Prostate gland (tissue), 2 donors: ENCODE measurements around the gene WTAP. TPM values are rescaled to one million over a fixed set of nuclear protein-coding genes. Genes with fewer than 3 reads are reported as not detected.
"Not testable (repeated sequence)": the region's sequence is repeated elsewhere in the genome, so short reads cannot be mapped to it uniquely, and the experiment has no call there.

Experiments
- DNase-seq: peaks from one replicate; pipeline ENCODE4 v3.0.0-alpha.2; 2019; ENCODE audit warnings: low spot score
- H3K27ac ChIP-seq, 2 donors: fragments of 200-600 bp; sonication (generic); 2 replicates each; pipeline ENCODE4 v1.5.1; 2017 to 2019
- H3K27me3 ChIP-seq: fragments of 200-600 bp; sonication (generic); replicated peaks from 2 replicates; pipeline ENCODE4 v1.5.1; 2019; ENCODE audit not compliant: insufficient read depth
- H3K36me3 ChIP-seq, 2 donors: fragments of 200-600 bp; sonication (generic); 1 replicate in 1 of 2; 2 replicates in 1 of 2; pipeline versions ENCODE4 v1.5.1 to v1.8.1; 2017 to 2019
- H3K4me1 ChIP-seq: fragments of 200-600 bp; sonication (generic); replicated peaks from 2 replicates; pipeline ENCODE4 v1.5.1; 2019
- H3K4me3 ChIP-seq, 2 donors: fragments of 200-600 bp; sonication (generic); 2 replicates each; pipeline ENCODE4 v1.5.1; 2017 to 2019
- H3K9me3 ChIP-seq: fragments of 200-600 bp; sonication (generic); 2 replicates; pipeline ENCODE4 v1.5.1; 2017
- POLR2A ChIP-seq: fragments of 450-650 bp; IDR thresholded peaks from one replicate; pipeline ENCODE4 v1.6.1; 2016; ENCODE audit warnings: antibody characterized with exemption, mild to moderate bottlenecking
- POLR2AphosphoS5 ChIP-seq: sonication (generic); formaldehyde crosslinking; IDR thresholded peaks from one replicate; pipeline ENCODE4 v1.6.1; 2017; ENCODE audit warnings: antibody characterized with exemption
- WGBS: methylation state at CpG from one replicate; pipeline ENCODE4 v1.1.5; 2018; 5-methylcytosine and 5-hydroxymethylcytosine counted together
- intact Hi-C: fragments of 100-400 bp; cut with DNase I; formaldehyde crosslinking; loops from one replicate; pipeline ENCODE4 v1.14.2; 2022
- total RNA-seq, 2 donors: library from RNA; depleted of rRNA; stranded (reverse); fragments of >200 nt; gene quantifications; one replicate each; pipeline ENCODE4 v1.1.0, GENCODE V29; 2016
- TF ChIP-seq, protein P1 (sequence below), 4 experiments: fragments of 200-600 bp in 2 of 4; fragments of 450-650 bp in 2 of 4; sonication (generic) in 2 of 4; IDR thresholded peaks; 1 replicate in 3 of 4; 2 replicates in 1 of 4; pipeline ENCODE4 v1.5.1; 2016 to 2019; ENCODE audit warnings: antibody characterized with exemption in 4 of 4, mild to moderate bottlenecking in 2 of 4, moderate library complexity in 2 of 4

WTAP gene
- total RNA-seq, 2 donors from 2014 or later = 84.1 to 99.3 TPM

DNA sequence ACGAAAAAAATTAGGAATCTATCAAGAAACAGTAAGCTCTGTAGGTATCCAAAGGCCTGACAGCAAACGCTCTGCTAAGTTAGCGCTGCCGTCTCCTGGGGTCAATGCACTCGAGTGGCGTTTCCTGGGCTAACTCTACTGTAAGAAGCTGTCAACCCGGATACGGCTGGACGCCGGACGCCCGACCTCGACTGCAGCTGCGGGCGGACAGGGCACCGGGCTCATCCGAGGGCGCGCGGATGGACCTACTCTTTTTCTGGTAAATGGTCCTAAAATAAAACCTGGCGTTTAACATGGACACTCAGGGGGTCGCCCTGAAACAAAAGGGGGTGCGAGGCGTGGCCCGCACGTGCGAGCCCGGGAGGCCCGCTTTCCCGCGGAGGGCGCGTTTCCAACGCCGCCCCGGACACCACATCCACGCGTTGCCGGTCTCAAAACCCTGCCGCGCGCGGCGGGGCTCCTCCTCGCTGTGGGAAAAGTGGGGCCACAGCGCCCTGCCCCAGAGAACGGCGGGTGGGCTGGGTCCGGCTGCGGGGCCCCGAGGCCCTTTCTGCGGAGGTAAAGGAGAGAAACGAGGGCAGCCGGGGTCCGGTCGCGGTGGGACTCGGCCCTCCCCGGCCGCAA is 61.6 kb downstream of the WTAP start:
- no peak for TF ChIP-seq POLR2AphosphoS5
- Histone ChIP-seq H3K9me3 (no peaks in the 10 kb centered on the region), H3K4me1 (peaks cover 6% of the 10 kb centered on the region), H3K27ac (peak overlapping the region; percentile 99), H3K36me3 (peaks cover 0 to 4% of the 10 kb centered on the region in 2 donors), H3K4me3 (peak overlapping the region; percentile 92 to 97), H3K27me3 (no peaks in the 10 kb centered on the region)
- intact Hi-C loops = no loop called here
- WGBS = under 1% methylated on average over 26 of the region's 60 CpGs
- peak; percentile 37 for DNase-seq

DNA sequence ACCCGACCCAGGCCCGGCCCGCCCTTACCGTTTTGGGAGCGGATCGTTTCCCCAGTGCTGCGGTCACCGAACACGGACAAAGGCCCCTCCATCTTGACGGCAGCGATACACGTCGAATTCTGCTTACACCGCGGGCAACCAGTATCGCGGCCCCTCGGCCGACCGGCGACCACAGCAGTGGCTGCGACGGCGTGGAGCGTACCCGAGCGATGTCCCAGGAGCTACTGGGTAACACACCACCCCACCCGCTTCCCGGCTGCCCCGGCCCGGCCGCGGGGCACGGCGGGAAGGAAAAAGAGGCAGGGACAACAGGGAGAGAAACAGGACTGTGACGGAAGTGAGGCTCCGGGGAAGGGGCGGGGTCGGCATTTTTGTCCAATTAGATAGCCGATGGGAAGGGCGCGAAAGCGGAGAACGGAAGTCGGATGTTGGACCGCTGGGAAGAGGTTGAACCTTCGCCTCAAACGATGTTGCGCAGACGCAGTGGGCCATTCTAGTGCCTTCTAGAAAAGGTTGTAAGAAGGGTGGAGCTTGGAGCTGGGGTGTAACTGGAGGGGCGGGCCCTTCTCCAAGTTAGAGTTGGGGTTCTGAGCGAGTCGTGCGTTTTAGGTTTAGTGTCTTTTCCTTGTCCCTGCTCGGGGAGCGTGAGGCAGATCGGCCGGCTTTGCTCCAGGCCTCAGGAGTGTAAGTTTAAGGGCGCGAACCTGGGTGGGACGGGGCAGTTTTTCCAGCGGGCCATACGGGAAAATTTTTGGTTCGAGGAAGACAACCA is 62.3 kb downstream of the WTAP start, which contains the start of gene TCP1:
Gene TCP1, minus strand, starts transcription at position 226 of the 772 bp plus-strand sequence. Its CDS starts 134 bp downstream, at position 92.
- Histone ChIP-seq H3K36me3 (peaks cover 0 to 9% of the 10 kb centered on the region in 2 donors), H3K27ac (peak within 1 kb of the TSS; percentile 99), H3K4me1 (peaks cover 6% of the 10 kb centered on the region), H3K9me3 (no peaks in the 10 kb centered on the region), H3K4me3 (peak within 1 kb of the TSS; percentile 92 to 97), H3K27me3 (no peaks in the 10 kb centered on the region)
- WGBS = under 1% methylated on average over 64 of the region's 64 CpGs
- peak; percentile 100 for DNase-seq
- intact Hi-C loops = loop anchor here (1.0 to 2.0 kb wide), 3 partner anchors 28 to 97 kb away; partner anchors contain the start of genes SOD2 and WTAP
- TF ChIP-seq, protein P1, sequence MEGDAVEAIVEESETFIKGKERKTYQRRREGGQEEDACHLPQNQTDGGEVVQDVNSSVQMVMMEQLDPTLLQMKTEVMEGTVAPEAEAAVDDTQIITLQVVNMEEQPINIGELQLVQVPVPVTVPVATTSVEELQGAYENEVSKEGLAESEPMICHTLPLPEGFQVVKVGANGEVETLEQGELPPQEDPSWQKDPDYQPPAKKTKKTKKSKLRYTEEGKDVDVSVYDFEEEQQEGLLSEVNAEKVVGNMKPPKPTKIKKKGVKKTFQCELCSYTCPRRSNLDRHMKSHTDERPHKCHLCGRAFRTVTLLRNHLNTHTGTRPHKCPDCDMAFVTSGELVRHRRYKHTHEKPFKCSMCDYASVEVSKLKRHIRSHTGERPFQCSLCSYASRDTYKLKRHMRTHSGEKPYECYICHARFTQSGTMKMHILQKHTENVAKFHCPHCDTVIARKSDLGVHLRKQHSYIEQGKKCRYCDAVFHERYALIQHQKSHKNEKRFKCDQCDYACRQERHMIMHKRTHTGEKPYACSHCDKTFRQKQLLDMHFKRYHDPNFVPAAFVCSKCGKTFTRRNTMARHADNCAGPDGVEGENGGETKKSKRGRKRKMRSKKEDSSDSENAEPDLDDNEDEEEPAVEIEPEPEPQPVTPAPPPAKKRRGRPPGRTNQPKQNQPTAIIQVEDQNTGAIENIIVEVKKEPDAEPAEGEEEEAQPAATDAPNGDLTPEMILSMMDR (IDR thresholded peaks at IDR 0.05) = peak in 1 of 4 experiments; percentile 6
- peak; percentile 98 for TF ChIP-seq POLR2A
- TF ChIP-seq POLR2AphosphoS5 = peak; percentile 100

DNA sequence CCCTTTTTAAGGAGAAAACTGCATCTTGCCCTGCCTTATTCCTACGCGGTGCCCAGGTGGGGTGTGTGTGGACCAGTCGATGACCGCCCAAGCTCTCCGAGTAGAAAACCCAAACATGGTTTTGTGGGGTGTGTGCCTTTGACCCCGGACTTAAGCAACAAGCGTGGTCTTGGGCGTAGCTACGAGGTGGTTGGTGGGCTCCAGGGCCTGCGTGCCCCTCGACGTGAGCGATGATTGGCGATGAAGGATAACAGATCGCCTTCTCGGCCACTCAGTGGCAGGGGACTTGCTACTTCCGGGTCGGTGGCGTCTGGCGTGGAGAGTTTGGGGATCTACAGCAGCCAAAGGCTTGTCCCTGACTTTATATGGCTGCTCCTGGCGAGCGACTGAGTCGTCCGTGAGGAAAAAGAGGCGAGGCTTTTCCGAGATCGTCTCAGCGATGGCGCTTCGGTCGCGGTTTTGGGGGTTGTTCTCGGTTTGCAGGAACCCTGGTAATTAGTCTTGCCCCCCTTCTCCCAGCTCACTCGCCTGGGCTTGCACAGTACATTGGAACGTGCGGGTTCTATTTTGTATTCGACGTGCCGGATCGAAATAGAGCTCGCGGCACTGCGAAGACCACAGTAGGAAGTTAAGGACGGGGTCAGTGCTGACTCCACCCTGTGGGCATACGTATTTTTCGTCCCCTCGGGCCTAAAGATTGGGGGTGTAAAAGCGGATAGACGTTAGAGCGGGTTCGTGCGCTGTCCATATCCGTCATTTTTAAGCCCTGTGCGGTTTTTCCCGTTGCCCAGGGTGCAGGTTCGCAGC is 63.0 kb downstream of the WTAP start, which contains the start of gene MRPL18:
Gene MRPL18, plus strand, starts transcription at position 319 of the 807 bp plus-strand sequence. Its CDS starts 121 bp downstream, at position 440.
- TF ChIP-seq POLR2AphosphoS5 (peak; percentile 88), POLR2A (peak; percentile 77)
- TF ChIP-seq, protein P1 (IDR thresholded peaks at IDR 0.05) = peak in 1 of 4 experiments; percentile 12
- peak within 1 kb of the TSS; percentile 92 to 97 for H3K4me3 ChIP-seq
- WGBS = under 1% methylated on average over 56 of the region's 56 CpGs
- no peaks in the 10 kb centered on the region for H3K9me3 ChIP-seq
- intact Hi-C loops = loop anchor here (1.0 to 2.0 kb wide), 3 partner anchors 29 to 98 kb away; partner anchors contain the start of genes SOD2 and WTAP
- peaks cover 6% of the 10 kb centered on the region for H3K4me1 ChIP-seq
- peak; percentile 95 for DNase-seq
- no peaks in the 10 kb centered on the region for H3K27me3 ChIP-seq
- peaks cover 0 to 9% of the 10 kb centered on the region in 2 donors for H3K36me3 ChIP-seq
- peak within 1 kb of the TSS; percentile 99 for H3K27ac ChIP-seq

DNA sequence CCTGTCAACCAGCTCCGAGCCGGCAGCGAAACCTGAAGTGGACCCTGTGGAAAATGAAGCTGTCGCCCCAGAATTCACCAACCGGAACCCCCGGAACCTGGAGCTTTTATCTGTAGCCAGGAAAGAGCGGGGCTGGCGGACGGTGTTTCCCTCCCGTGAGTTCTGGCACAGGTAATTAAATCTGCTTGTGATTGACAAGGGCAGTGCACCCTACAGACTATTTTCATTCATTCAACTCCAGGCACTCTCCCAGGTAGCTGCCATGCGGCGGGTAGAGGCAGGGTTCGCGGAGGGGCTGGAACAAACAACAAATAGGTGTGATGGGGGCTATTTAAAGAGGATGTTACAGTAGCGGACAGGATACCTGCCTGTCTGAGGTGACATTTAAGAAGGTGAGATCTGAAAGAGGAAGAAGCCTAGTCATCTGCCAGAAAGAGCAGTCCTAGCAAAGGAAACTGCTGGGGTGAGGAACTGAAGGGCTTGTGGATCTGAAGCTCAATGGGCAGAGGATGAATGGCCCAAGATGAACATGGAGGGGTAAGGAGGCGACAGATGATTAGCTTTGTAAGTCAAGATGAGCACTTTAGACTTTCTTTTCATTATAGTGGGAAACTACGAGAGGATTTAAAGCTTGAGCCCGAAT is 63.8 kb downstream of the WTAP start:
- H3K27ac ChIP-seq = peak overlapping the region; percentile 99
- TF ChIP-seq, protein P1 (IDR thresholded peaks at IDR 0.05) = no peak
- no peak for TF ChIP-seq POLR2AphosphoS5
- TF ChIP-seq POLR2A = no peak
- peak overlapping the region; percentile 92 to 97 for H3K4me3 ChIP-seq
- no peak for DNase-seq
- H3K9me3 ChIP-seq = no peaks in the 10 kb centered on the region
- peaks cover 6% of the 10 kb centered on the region for H3K4me1 ChIP-seq
- H3K36me3 ChIP-seq = peaks cover 0 to 9% of the 10 kb centered on the region in 2 donors
- intact Hi-C loops = loop anchor here (1.0 to 2.0 kb wide), 3 partner anchors 30 to 98 kb away; partner anchors contain the start of genes SOD2 and WTAP
- WGBS = 12% methylated on average over 18 of the region's 18 CpGs
- no peaks in the 10 kb centered on the region for H3K27me3 ChIP-seq

DNA sequence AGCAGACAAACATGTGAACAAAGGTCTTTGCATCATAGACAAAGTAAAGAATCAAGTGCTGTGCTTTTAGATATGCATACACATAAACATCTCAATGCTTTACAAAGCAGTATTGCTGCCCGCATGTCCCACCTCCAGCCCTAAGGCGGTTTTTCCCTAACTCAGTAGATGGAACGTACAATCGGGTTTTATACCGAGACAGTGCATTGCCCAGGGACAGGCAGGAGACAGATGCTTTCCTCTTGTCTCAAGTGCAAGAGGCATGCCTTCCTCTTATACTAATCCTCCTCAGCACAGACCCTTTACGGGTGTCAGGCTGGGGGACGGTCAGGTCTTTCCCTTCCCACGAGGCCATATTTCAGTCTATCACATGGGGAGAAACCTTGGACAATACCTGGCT is 67.7 kb downstream of the WTAP start:
- not testable (repeated sequence) for DNase-seq

More for the DNA sequence above, 67.7 kb downstream of the WTAP start:
- H3K4me3 ChIP-seq, H3K27ac ChIP-seq, intact Hi-C loops, H3K27me3 ChIP-seq, H3K9me3 ChIP-seq, H3K4me1 ChIP-seq: not testable (repeated sequence)
- peaks cover 0 to 15% of the 10 kb centered on the region in 2 donors for H3K36me3 ChIP-seq
- 81% methylated on average over 8 of the region's 8 CpGs for WGBS
